Peyer's patch (tissue), 4 donors: ENCODE measurements around the gene PSMC3. TPM values are rescaled to one million over a fixed set of nuclear protein-coding genes. Genes with fewer than 3 reads are reported as not detected.
A peak's percentile ranks its signal among the peaks of the same experiment; 100 is the strongest.

ENCODE experiments used
- DNase-seq, 3 donors: peaks; one replicate each; pipeline ENCODE4 v3.0.0-alpha.2; 2017 to 2019
- H3K27ac ChIP-seq, 4 donors: fragments of 200-600 bp; sonication (generic); one replicate each; pipeline ENCODE4 v1.5.1; 2016 to 2019
- H3K27me3 ChIP-seq, 2 donors: fragments of 200-600 bp; sonication (generic); one replicate each; pipeline ENCODE4 v1.5.1; 2019
- H3K36me3 ChIP-seq, 3 donors: fragments of 200-600 bp; sonication (generic); one replicate each; pipeline ENCODE4 v1.5.1; 2016 to 2019
- H3K4me1 ChIP-seq, 4 donors: fragments of 200-600 bp; sonication (generic); one replicate each; pipeline ENCODE4 v1.5.1; 2016 to 2019
- H3K4me3 ChIP-seq, 4 donors: fragments of 200-600 bp; sonication (generic); 1 replicate in 3 of 4; 2 replicates in 1 of 4; pipeline ENCODE4 v1.5.1; 2016 to 2019; ENCODE audit warnings: mild to moderate bottlenecking in 1 of 4
- H3K9me3 ChIP-seq, 4 donors: fragments of 200-600 bp; sonication (generic); one replicate each; pipeline ENCODE4 v1.5.1; 2016 to 2019; ENCODE audit warnings: mild to moderate bottlenecking in 1 of 4
- POLR2A ChIP-seq, 2 donors: fragments of 450-650 bp; IDR thresholded peaks; one replicate each; pipeline ENCODE4 v1.5.1; 2017; ENCODE audit warnings: antibody characterized with exemption in 2 of 2, mild to moderate bottlenecking in 2 of 2, moderate library complexity in 2 of 2
- total RNA-seq, 4 donors: library from RNA; depleted of rRNA; stranded (reverse); fragments of >200 nt; gene quantifications; one replicate each; pipeline ENCODE4 v1.1.0, GENCODE V29; 2016
- TF ChIP-seq, protein P1 (sequence below), 6 experiments: fragments of 450-650 bp in 4 of 6; fragments of 200-600 bp in 2 of 6; sonication (generic) in 1 of 6; IDR thresholded peaks; one replicate each; pipeline ENCODE4 v1.5.1; 2017 to 2019; ENCODE audit warnings: antibody characterized with exemption in 6 of 6, mild to moderate bottlenecking in 3 of 6, moderate library complexity in 1 of 6

PSMC3 gene
- total RNA-seq, 4 donors from 2014 or later = 47.6 to 121 (median 70.9) TPM

DNA sequence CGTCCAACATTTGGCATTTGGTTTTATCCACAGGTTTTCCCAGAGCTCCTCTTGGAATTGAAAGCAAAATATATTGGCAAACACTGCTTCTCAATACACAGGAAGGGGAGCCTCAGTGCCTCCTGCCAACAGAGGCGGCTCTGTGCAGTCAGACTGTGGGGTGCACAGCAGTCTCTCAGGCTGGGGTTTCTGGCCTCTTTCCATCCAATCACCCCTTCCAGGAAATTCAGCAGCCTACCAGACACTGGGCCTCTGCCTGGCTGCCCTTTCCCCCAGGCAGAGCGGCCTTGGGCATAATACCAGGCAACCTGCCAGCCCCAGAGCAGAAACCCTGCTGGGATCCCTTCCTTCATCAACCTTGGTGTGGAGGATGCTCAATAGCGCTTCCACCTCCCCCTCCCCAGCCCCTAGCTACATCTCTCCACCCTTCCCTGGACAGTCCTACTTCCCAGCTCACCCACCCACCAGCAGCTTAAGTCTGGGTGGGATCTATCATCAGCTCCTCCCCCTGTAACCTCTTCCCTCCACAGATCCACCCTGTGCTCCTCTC lies 40.5 kb upstream of the PSMC3 start:
- H3K4me3 ChIP-seq = no peak overlapping the region
- peaks cover 0 to 51% (median 0%) of the 10 kb centered on the region in 3 donors for H3K36me3 ChIP-seq
- TF ChIP-seq, protein P1, sequence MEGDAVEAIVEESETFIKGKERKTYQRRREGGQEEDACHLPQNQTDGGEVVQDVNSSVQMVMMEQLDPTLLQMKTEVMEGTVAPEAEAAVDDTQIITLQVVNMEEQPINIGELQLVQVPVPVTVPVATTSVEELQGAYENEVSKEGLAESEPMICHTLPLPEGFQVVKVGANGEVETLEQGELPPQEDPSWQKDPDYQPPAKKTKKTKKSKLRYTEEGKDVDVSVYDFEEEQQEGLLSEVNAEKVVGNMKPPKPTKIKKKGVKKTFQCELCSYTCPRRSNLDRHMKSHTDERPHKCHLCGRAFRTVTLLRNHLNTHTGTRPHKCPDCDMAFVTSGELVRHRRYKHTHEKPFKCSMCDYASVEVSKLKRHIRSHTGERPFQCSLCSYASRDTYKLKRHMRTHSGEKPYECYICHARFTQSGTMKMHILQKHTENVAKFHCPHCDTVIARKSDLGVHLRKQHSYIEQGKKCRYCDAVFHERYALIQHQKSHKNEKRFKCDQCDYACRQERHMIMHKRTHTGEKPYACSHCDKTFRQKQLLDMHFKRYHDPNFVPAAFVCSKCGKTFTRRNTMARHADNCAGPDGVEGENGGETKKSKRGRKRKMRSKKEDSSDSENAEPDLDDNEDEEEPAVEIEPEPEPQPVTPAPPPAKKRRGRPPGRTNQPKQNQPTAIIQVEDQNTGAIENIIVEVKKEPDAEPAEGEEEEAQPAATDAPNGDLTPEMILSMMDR (IDR thresholded peaks at IDR 0.05) = no peak
- TF ChIP-seq POLR2A (IDR thresholded peaks at IDR 0.05) = no peak
- peaks cover 0 to 39% (median 0%) of the 10 kb centered on the region in 4 donors for H3K4me1 ChIP-seq
- peak in 1 of 3 donors; percentile 57 for DNase-seq
- H3K27ac ChIP-seq = peak overlapping the region in 2 of 4 donors; percentile 57 to 68
- H3K9me3 ChIP-seq = no peaks in the 10 kb centered on the region
- H3K27me3 ChIP-seq = no peaks in the 10 kb centered on the region

DNA sequence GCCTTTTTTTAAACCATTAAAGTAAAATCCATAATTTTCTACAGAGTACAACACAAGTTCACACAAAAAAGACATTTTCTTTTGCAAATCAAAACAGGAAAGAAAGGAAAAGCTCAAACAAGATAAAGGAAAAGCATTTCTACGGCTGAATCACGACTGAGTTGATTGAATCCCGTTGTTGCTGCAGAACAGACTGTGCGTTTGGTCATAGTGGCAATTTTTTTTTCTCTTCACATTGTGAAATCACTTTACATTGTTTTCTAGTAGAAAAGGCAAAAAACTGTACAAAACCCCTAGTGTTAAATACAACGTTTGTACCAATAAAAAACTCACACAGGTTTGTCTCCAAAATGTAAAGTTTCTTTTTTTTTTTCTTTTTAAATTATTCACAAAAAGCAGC lies 40.0 kb upstream of the PSMC3 start:
- DNase-seq = no peak
- H3K4me3 ChIP-seq = no peak overlapping the region
- TF ChIP-seq POLR2A (IDR thresholded peaks at IDR 0.05) = no peak
- TF ChIP-seq, protein P1 (IDR thresholded peaks at IDR 0.05) = no peak
- H3K27ac ChIP-seq = peak overlapping the region in 1 of 4 donors; percentile 57
- H3K27me3 ChIP-seq = no peaks in the 10 kb centered on the region
- no peaks in the 10 kb centered on the region for H3K9me3 ChIP-seq
- peaks cover 0 to 39% (median 0%) of the 10 kb centered on the region in 4 donors for H3K4me1 ChIP-seq
- peaks cover 0 to 45% (median 0%) of the 10 kb centered on the region in 3 donors for H3K36me3 ChIP-seq

DNA sequence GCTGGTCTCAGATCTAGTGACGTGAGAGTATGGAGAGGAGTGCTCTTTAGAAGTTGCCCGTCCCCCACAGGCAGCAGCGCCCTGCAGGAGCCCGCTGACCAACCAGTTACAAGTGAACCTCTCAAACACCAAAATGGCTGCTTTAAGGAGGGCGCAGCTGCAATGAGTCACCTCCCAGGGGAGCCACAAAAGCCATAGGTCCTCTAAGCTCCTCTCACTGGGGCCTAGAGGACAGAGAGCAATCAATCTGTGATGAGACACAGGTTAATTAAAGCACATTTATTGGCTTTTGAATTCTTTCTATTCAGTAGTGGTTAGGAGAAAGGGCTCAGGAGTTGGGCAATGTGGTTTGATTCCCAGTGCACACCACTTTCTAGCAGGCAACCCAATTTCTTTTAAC lies 38.2 kb upstream of the PSMC3 start:
- H3K4me1 ChIP-seq = peaks cover 0 to 35% (median 0%) of the 10 kb centered on the region in 4 donors
- no peak for DNase-seq
- H3K27me3 ChIP-seq = no peaks in the 10 kb centered on the region
- H3K9me3 ChIP-seq = no peaks in the 10 kb centered on the region
- H3K4me3 ChIP-seq = no peak overlapping the region
- TF ChIP-seq, protein P1 (IDR thresholded peaks at IDR 0.05) = no peak
- no peak for TF ChIP-seq POLR2A (IDR thresholded peaks at IDR 0.05)
- H3K27ac ChIP-seq = no peak overlapping the region
- peaks cover 0 to 28% (median 0%) of the 10 kb centered on the region in 3 donors for H3K36me3 ChIP-seq

DNA sequence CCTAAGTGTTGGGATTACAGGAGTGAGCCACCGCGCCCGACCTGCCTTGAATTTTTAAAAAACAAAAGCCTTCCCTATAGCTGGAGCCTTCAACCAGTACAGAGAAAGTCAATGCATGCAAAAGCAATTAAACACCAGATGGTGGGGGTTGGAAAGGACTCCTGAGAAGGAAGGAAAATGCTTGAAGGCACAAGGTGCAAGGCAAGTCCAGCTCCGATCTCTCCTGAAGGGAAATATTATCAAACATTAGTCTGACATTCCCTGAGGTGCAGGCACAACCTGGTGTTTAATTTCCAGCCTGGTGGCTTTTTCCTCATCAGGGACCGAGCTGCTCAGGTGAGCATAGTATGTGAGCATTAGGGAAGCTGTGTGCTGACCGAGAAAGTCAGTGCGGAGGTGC lies 35.6 kb upstream of the PSMC3 start:
- Histone ChIP-seq H3K27me3 (no peaks in the 10 kb centered on the region), H3K4me3 (no peak overlapping the region), H3K4me1 (peaks cover 0 to 9% (median 0%) of the 10 kb centered on the region in 4 donors), H3K36me3 (peaks cover 0 to 26% (median 0%) of the 10 kb centered on the region in 3 donors), H3K27ac (no peak overlapping the region), H3K9me3 (no peaks in the 10 kb centered on the region)
- DNase-seq = no peak
- TF ChIP-seq, protein P1 (IDR thresholded peaks at IDR 0.05) = no peak
- TF ChIP-seq POLR2A (IDR thresholded peaks at IDR 0.05) = no peak

DNA sequence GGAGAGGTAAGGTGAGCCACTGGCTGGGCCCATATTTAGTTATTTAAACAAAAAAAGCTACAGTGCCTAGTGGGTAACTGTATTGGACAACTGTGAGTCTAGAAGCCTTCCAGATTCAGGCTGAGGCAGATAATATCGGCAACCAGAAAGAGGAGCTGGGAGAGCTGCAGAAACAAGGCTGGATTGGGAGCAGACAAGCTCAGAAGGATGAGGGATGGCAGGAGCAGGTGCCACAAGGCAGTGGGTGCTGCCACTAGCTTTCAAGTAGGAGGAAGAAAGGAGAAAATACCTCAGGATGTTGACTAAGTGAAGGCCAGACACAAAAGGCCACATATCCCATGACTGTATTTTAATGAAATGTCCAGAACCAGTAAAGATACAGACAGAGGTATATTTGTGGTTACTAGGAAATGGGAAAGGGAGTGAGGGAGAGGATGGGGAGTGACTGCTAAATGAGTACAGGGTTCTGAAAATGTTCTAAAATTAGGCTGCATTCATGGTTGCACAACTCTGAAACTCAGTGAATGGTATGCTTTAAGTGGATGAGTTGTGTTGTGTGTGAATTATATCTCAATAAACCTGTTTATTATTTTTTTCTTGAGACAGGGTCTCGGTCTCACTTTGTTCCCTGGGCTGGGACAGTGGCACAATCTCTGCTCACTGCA lies 34.5 kb upstream of the PSMC3 start:
- Histone ChIP-seq H3K4me1 (no peaks in the 10 kb centered on the region), H3K9me3 (no peaks in the 10 kb centered on the region), H3K27ac (no peak overlapping the region), H3K36me3 (peaks cover 0 to 26% (median 0%) of the 10 kb centered on the region in 3 donors), H3K4me3 (no peak overlapping the region), H3K27me3 (no peaks in the 10 kb centered on the region)
- no peak for DNase-seq
- TF ChIP-seq, protein P1 (IDR thresholded peaks at IDR 0.05) = no peak
- TF ChIP-seq POLR2A (IDR thresholded peaks at IDR 0.05) = no peak
